PC-9 (cell line): ENCODE results near the gene DSG2. TPM values are rescaled to one million over a fixed set of nuclear protein-coding genes. Genes with fewer than 3 reads are reported as not detected.

Experiments
- BruUV-seq: library from RNA; stranded (reverse); fragments of 400-500 nt; replicated peaks from 2 replicates; lab custom pipeline; 2021; lab: Mats Ljungman, UMichigan
- CTCF ChIA-PET: fragments of 300-600 bp; sonication (Branson Sonifier 250); formaldehyde crosslinking; loops from one replicate; lab custom pipeline; 2022; ENCODE audit warnings: antibody characterized with exemption; lab: Charles Lee
- POLR2A ChIA-PET: fragments of 300-600 bp; sonication (Branson Sonifier 250); formaldehyde crosslinking; loops from one replicate; lab custom pipeline; 2022; ENCODE audit warnings: antibody characterized with exemption; ENCODE audit not compliant: unreplicated experiment; lab: Charles Lee
- DNase-seq, 2 experiments: peaks; one replicate each; pipeline versions ENCODE4 v3.0.0 to v3.0.0-alpha.2; 2015 to 2022; ENCODE audit warnings: mixed read lengths in 1 of 2
- H2AFZ ChIP-seq: fragments of 200-600 bp; sonication (generic); 2 replicates; pipeline ENCODE4 v1.8.1; 2017; ENCODE audit warnings: antibody characterized with exemption
- H3F3A ChIP-seq: fragments of 200-600 bp; sonication (generic); 2 replicates; pipeline ENCODE4 v1.8.1; 2017; ENCODE audit warnings: antibody characterized with exemption, mild to moderate bottlenecking, low read depth; ENCODE audit not compliant: insufficient read depth
- H3K27ac ChIP-seq: fragments of 200-600 bp; sonication (generic); 2 replicates; pipeline ENCODE4 v1.6.1; 2016; ENCODE audit warnings: mixed run types
- H3K27me3 ChIP-seq: fragments of 200-600 bp; sonication (generic); 2 replicates; pipeline ENCODE4 v1.6.1; 2016; ENCODE audit warnings: low read depth, mixed run types; ENCODE audit not compliant: insufficient read depth
- H3K36me3 ChIP-seq: fragments of 200-600 bp; sonication (generic); 2 replicates; pipeline ENCODE4 v1.6.1; 2016; ENCODE audit warnings: low read depth, mixed run types
- H3K4me1 ChIP-seq: fragments of 200-600 bp; sonication (generic); replicated peaks from 2 replicates; pipeline ENCODE4 v1.6.1; 2016; ENCODE audit warnings: mixed run types; ENCODE audit not compliant: insufficient read depth
- H3K4me2 ChIP-seq: fragments of 200-600 bp; sonication (generic); 2 replicates; pipeline ENCODE4 v1.6.1; 2017; ENCODE audit warnings: mixed run types
- H3K4me3 ChIP-seq: fragments of 200-600 bp; sonication (generic); 2 replicates; pipeline ENCODE4 v1.6.1; 2016; ENCODE audit warnings: mixed run types
- H3K79me2 ChIP-seq: fragments of 200-600 bp; sonication (generic); 2 replicates; pipeline ENCODE4 v1.6.1; 2017; ENCODE audit warnings: low read depth, mixed run types
- H3K9me2 ChIP-seq: fragments of 200-600 bp; sonication (generic); 2 replicates; pipeline ENCODE4 v1.8.1; 2017; ENCODE audit warnings: mild to moderate bottlenecking; ENCODE audit not compliant: insufficient read depth
- H3K9me3 ChIP-seq: fragments of 200-600 bp; sonication (generic); 2 replicates; pipeline ENCODE4 v1.8.1; 2016; ENCODE audit warnings: low read depth; ENCODE audit not compliant: insufficient read depth
- H4K20me1 ChIP-seq: fragments of 200-600 bp; sonication (generic); 2 replicates; pipeline ENCODE4 v1.8.1; 2017; ENCODE audit not compliant: insufficient read depth
- EZH2 ChIP-seq: fragments of 200-600 bp; sonication (generic); IDR thresholded peaks from 2 replicates; pipeline ENCODE4 v1.8.0; 2017; ENCODE audit warnings: antibody characterized with exemption, low read depth
- intact Hi-C: fragments of 100-400 bp; cut with micrococcal nuclease; formaldehyde crosslinking; loops from one replicate; pipeline ENCODE4 v1.10.0; 2022; ENCODE audit not compliant: unreplicated experiment
- total RNA-seq: library from RNA; stranded (reverse); gene quantifications from 2 replicates; pipeline ENCODE4 v1.2.3, GENCODE V29; 2021
- TF ChIP-seq, protein P1 (sequence below): fragments of 200-600 bp; sonication (generic); conservative IDR thresholded peaks from 2 replicates; pipeline ENCODE4 v1.6.1; 2017; ENCODE audit warnings: mixed run types, antibody characterized with exemption, mild to moderate bottlenecking, moderate library complexity

DSG2 gene
- total RNA-seq, 1 experiment from 2014 or later: 90.1 TPM

DNA sequence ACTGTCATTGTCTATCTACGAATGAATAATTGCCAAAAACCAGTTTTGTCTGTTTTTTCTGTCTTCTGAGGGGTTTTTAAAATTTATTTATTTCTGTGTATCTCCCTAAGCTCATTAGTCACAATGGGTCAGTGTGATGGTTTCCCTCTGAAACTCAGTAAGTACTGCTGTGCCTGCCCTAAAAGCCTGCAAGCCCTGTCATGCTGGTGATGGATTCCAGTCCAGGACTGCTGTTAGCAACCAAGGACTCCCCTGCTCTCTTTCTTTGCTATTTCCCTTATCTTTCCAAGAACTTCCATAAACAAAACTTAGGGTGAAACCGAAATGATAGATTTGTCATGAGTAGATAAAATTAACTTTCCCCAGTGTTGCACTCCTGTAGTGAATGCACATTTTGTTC, 11.8 kb upstream of the DSG2 start:
- H3K9me3 ChIP-seq: no peaks in the 10 kb centered on the region
- H3K9me2 ChIP-seq: no peaks in the 10 kb centered on the region
- H2AFZ ChIP-seq: no peak overlapping the region
- TF ChIP-seq, protein P1, sequence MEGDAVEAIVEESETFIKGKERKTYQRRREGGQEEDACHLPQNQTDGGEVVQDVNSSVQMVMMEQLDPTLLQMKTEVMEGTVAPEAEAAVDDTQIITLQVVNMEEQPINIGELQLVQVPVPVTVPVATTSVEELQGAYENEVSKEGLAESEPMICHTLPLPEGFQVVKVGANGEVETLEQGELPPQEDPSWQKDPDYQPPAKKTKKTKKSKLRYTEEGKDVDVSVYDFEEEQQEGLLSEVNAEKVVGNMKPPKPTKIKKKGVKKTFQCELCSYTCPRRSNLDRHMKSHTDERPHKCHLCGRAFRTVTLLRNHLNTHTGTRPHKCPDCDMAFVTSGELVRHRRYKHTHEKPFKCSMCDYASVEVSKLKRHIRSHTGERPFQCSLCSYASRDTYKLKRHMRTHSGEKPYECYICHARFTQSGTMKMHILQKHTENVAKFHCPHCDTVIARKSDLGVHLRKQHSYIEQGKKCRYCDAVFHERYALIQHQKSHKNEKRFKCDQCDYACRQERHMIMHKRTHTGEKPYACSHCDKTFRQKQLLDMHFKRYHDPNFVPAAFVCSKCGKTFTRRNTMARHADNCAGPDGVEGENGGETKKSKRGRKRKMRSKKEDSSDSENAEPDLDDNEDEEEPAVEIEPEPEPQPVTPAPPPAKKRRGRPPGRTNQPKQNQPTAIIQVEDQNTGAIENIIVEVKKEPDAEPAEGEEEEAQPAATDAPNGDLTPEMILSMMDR: no peak
- TF ChIP-seq EZH2: no peak
- peaks cover 42% of the 10 kb centered on the region for H3K4me1 ChIP-seq
- peaks cover 25% of the 10 kb centered on the region for H3F3A ChIP-seq
- POLR2A ChIA-PET: no interaction called here
- no peaks in the 10 kb centered on the region for H3K79me2 ChIP-seq
- H3K4me3 ChIP-seq: no peak overlapping the region
- H3K27ac ChIP-seq: no peak overlapping the region
- no peak for DNase-seq
- no peak overlapping the region for H3K4me2 ChIP-seq
- CTCF ChIA-PET: interaction anchor here (0.6 kb wide), 1 partner anchor 10 kb away, joined by 3 read pairs; no protein-coding TSS in a partner anchor
- intact Hi-C loops: no loop called here
- BruUV-seq: no TSS peak
- no peaks in the 10 kb centered on the region for H3K36me3 ChIP-seq
- H4K20me1 ChIP-seq: no peaks in the 10 kb centered on the region
- H3K27me3 ChIP-seq: no peaks in the 10 kb centered on the region

DNA sequence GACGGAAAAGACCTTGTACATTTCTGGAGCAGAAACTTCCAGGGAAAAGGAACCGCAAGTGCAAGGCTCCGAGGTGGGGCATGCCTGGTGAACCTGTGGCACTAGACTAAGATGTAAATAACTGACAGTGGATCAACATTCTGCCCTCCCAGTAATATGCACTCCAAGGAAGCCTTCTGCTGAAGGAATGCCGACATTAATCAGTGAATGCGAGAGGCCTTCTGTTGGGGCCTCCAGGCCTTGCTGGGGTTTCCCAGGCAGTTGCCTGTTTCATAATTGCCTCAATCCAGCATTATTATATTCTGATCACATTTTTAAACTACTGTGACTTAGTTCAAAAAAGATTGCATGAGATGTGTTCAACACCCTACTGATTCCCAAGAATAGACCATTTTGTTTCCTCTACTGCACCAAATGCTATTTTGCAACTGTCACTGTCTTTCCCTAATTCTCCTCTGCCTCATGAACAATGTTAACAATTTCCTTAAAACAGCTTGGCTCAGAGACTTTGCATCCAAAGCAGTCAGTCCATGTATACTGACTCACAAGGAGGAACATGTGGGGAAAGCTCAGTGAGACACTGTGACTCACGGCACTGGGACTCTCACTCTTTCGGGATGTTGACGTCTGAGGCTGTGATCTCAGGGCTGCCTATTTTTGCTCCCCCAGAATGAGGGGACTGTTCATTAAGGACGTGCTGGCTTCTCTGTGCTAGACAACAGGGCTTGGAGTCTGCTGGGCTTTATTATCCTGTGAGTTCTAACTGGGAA, 10.5 kb upstream of the DSG2 start:
- CTCF ChIA-PET: interaction anchor here (0.6 kb wide), 1 partner anchor 239 kb away, joined by 14 read pairs; no protein-coding TSS in a partner anchor
- peak overlapping the region; percentile 97 for H3K27ac ChIP-seq

DNA sequence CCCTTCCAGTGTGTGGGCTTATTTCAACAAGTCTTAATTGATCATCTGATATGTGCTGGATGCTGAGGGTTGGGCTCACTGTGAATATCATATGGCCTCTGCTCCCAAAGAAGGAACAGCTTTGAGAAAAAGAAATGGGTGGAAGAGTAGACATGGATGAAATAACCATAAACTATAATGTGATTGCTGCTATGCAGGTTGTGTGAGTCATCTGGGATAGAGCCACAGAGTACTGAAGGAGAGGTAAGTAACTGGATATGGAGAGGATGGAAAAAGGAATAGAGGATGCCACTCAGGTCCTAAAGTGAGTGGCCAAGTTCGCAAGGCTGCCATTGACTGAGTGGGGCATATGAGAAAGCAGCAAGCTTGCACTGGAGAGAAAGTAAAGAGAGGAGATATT, 8.7 kb upstream of the DSG2 start:
- H3K27me3 ChIP-seq: no peaks in the 10 kb centered on the region
- H3K4me2 ChIP-seq: peak overlapping the region; percentile 76
- peak overlapping the region; percentile 97 for H3K27ac ChIP-seq
- H3K36me3 ChIP-seq: no peaks in the 10 kb centered on the region
- H3K4me3 ChIP-seq: no peak overlapping the region
- H3K79me2 ChIP-seq: no peaks in the 10 kb centered on the region
- H3F3A ChIP-seq: peaks cover 33% of the 10 kb centered on the region
- no peak for TF ChIP-seq EZH2
- TF ChIP-seq, protein P1: no peak
- no peaks in the 10 kb centered on the region for H4K20me1 ChIP-seq
- no peaks in the 10 kb centered on the region for H3K9me2 ChIP-seq
- H2AFZ ChIP-seq: no peak overlapping the region
- POLR2A ChIA-PET: no interaction called here
- H3K4me1 ChIP-seq: peaks cover 57% of the 10 kb centered on the region
- H3K9me3 ChIP-seq: no peaks in the 10 kb centered on the region
- BruUV-seq: no TSS peak
- CTCF ChIA-PET: no interaction called here
- intact Hi-C loops: no loop called here
- DNase-seq: peak in 1 of 2 experiments; percentile 64

More for the DNA sequence above, 10.5 kb upstream of the DSG2 start:
- peaks cover 33% of the 10 kb centered on the region for H3F3A ChIP-seq
- POLR2A ChIA-PET: interaction anchor here (0.5 kb wide), 1 partner anchor 34 kb away, joined by 3 read pairs; no protein-coding TSS in a partner anchor
- peak; percentile 26 to 76 for DNase-seq
- H3K9me2 ChIP-seq: no peaks in the 10 kb centered on the region
- H2AFZ ChIP-seq: no peak overlapping the region
- intact Hi-C loops: loop anchor here (1.0 kb wide), 1 partner anchor 25 kb away; no protein-coding TSS in a partner anchor
- peaks cover 55% of the 10 kb centered on the region for H3K4me1 ChIP-seq
- H3K4me3 ChIP-seq: no peak overlapping the region
- no peaks in the 10 kb centered on the region for H3K27me3 ChIP-seq
- H3K36me3 ChIP-seq: no peaks in the 10 kb centered on the region
- H3K9me3 ChIP-seq: no peaks in the 10 kb centered on the region
- no TSS peak for BruUV-seq
- no peak overlapping the region for H3K4me2 ChIP-seq
- no peaks in the 10 kb centered on the region for H4K20me1 ChIP-seq
- TF ChIP-seq, protein P1: no peak
- TF ChIP-seq EZH2: no peak
- H3K79me2 ChIP-seq: no peaks in the 10 kb centered on the region
